ENCODE results near the gene RBMS1.

The RBMS1 gene

DNA sequence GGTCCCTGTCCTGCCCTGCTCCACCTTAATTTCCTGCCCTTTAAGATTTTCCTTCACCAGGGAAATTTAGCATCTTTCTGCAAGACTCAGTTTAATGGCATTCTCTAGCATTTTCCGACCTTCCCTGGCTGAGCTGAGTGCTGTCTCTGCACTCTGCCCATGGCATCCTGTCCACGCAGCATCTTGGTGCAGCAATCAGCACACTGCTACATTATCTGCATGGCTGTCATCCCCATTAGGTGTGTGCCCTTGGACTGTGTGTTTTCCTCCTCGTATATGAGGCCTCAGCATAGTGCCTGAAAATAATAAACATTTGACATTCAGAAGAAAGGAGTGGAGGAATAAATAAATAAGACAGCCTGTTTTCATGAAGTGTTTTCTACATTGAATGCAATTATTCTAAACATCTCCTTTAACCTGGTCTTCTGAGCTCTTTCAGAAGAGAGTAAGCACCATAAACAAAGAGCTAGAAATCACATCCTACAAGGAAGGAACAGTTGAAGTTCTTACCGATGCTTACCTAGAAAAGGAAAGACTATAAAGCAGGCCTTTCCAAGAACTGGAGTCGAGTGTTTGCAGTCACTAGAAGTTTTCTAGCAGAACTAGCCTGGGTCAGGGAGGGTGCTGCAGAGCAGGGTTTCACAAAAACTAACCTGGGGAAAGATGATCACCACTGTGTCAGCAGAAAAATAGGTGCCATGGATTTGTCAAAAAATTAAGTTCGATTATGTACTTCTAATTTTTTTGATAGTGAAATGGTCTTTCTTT lies 162.2 kb downstream of the RBMS1 start:
- no peak for DNase-seq (ENCODE audit: low read depth)

GRCh38 chr2:160328811-160329527 lies 164.6 kb downstream of the RBMS1 start:
- DNase-seq (ENCODE audit: low read depth), result no peak

DNA sequence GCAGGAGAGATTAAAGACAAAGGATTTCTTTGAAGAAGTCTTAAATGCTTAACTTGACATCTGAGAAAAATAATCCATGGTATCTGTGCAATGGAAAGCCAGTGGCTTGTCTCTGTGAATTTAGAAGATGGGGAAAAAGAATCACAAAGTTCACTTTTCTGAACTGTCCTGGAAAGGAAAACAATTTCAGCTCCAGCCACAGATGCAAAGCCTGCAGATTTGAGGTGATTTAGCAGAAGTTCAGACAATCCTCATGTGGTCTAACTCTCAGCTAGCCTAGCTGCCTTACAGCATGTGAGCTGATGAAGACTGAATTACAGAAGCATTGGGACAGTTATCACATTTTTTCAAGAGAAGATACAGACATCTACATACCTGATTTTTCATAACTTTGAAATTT lies 166.8 kb downstream of the RBMS1 start:
- DNase-seq (ENCODE audit: low read depth), result no peak

DNA sequence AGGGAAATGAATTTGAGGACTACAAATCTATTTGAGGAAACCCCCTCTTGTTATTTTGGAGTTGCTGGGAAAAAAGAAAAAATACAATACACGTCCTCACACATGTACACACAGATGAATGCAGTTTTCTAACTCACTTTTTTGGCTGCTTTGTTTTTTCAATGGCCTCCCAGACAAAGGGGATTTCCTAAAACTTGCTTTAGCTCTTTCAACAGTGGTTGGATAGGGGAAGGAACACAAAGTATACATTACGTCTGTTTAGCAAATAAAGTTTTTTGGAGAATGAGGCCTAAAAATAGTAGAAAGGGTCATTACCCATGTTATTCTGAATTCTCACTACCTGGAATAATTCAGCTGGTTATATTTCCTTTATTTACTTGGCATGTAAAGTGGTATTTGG lies 168.2 kb downstream of the RBMS1 start:
- no peak for DNase-seq (ENCODE audit: low read depth)

DNA sequence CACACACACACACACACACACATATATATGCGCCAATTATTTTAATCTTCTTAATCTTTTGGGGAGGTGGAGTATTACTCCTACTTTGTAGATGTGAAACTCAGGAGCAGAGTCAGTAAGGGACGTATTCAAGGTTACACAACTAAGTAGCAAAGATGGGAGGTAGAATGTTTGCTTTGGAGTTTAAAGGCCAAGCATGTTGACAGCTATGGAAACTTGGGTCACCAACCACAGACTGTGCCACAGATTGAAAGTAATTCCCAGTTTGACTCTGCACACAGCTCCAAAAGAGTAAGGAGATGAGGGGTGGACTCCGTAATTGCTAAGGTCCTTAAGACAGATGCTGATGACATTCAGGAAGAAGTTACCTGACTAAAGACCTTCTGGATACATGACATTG lies 168.7 kb downstream of the RBMS1 start:
- DNase-seq (ENCODE audit: low read depth), result no peak

DNA sequence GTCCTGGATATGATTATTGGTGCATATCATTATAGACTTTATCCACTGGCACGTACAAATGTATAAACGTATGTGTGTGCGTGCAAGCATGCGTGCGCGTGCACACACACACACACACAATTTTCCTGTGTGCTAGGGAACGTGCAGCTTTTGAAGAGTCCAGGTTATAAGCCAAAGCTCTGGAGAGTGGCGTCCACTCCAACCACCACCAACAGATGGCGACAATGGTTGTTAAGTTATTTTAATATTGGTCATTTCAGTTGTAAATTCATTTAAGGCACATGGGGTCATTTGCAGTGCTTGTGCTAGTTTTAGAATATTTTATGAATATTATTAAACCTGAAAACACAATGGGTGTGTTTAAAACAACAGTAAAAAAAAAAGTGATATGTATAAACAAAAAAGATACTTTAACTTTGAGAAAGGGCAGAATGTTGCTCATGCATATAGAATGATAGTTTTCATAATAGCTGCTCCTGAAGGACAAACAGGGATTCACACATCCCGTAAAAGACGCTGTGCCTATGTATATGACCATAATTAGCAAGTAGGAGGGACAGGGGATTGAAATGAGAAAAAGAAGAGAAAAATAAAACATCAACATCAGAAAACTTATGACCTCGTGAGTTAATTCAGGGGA lies 169.3 kb downstream of the RBMS1 start:
- no peak for DNase-seq (ENCODE audit: low read depth)

- no peak for DNase-seq (ENCODE audit: low read depth)
Observed at GRCh38 chr2:160322320-160322719, 171.3 kb downstream of the RBMS1 start.

DNA sequence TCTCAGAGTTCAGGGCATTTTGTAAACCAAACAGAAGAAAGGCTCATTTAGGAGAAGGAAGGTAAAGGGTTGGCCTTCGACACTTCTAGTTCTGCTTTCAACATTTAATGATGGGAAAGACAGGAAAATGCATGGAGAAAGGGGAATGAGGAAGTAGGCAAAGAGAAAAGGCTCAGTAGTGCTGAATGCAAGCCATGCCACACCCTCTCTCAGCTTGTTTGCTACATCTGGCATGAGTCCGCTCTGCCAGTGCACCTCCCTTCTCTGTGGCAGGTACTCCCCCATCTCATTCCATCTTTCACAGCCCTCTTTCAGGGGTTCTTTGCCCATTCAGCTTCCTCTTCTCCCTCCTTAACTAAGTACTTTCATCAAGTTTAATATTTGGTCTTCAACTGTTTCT lies 172.6 kb downstream of the RBMS1 start:
- no peak for DNase-seq (ENCODE audit: low read depth)

GRCh38 chr2:160319700-160320099 lies 173.9 kb downstream of the RBMS1 start:
- DNase-seq (ENCODE audit: low read depth), result no peak

DNA sequence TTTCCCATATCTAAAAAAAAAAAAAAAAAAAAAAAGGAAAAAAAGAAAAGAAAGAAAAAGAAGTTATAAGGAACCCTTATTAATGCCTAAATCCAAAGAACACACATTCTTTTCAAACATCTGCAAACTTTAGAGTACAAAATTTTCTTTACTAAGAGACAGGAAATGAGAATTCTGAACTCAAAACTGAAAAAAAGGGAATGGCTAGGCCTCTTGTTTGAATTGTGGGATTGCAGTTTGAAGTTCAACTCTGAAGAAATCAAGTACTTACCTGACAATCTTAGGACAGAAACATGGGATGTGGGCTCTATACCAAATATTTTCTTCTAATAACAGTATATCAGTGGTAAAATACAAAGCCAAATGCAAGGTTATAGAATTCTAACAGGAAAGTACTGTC lies 175.4 kb downstream of the RBMS1 start:
- no peak for DNase-seq (ENCODE audit: low read depth)

- DNase-seq (ENCODE audit: low read depth), result no peak
Observed at GRCh38 chr2:160317181-160318099, 176.2 kb downstream of the RBMS1 start.

DNA sequence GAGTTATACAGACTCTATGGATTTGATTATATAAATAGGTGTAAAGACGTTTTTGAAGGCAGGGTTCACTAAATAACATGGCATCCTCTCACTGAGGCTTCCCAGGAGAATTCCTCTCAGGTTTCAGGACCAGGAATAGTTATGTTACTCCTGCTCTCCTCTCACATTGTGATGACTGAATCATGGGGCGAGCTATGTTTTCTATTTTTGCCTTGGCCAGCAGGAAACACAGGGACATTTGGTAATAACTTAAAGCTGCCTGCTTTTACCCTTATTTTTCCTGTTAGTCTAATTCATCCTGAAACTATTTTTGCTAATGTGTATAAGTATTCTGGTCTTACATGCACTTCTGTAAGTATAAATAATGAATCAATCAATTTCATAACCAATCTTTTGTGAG lies 178.3 kb downstream of the RBMS1 start:
- no peak for DNase-seq (ENCODE audit: low read depth)

- no peak for DNase-seq (ENCODE audit: low read depth)
Observed at GRCh38 chr2:160310118-160310828, 183.3 kb downstream of the RBMS1 start.

DNA sequence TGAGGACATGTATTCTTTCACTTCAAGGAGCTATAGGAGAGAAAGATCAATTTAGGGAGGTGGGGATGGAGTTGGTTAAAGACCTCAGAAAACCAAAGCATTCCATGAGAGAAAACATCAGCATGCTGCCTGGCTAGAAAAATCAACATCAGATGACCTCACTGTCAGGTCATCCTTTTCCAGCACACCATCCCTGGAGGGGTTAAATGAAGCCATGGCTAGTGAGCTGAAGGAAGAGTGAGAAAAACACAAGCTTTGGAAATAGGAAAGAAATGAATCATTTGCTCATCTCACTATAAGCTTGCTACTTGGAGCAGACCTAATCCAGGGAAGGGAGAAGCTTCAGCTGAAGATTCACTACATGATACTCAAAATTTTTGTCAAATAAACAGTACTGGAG lies 184.0 kb downstream of the RBMS1 start:
- DNase-seq (ENCODE audit: low read depth), result no peak

DNA sequence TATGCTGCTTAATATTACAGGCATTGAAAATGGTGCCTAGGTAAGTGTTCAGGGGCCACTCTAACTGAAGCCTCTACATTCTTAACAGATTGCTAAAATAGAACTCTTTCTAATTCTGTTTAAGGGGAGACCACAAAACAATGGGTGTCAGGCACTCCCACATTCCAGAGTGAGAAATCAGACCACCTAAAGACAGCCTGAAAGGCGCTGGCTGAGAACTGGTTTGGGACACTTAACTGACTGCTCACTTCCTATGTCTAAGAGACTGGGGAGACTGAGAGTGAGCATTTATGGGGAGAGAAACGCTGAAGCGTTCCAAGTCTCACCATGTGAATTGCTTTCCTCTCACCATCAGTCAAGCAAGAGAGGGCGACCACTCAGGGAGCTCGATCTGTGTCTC lies 184.7 kb downstream of the RBMS1 start:
- DNase-seq (ENCODE audit: low read depth), result no peak

DNA sequence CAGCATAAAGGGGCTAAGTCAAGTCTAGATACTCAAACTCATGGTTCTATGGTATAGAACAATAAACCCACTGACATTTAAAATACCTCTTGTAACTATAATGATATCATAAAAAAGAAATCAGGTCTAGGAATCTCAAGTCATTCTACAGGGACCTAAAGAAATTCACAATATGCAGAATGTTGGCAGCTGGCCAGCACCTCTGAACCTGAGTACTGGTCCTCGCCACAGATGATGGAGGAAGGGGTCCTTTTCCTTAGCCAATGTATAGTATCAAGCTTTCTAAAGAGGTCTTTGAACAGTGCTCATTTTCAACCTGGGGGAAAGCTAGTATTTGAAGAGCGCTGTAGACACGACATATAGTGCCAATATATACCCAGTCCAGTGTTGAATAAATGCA lies 185.1 kb downstream of the RBMS1 start:
- no peak for DNase-seq (ENCODE audit: low read depth)

- no peak for DNase-seq (ENCODE audit: low read depth)
Observed at GRCh38 chr2:160306985-160307384, 186.6 kb downstream of the RBMS1 start.

DNA sequence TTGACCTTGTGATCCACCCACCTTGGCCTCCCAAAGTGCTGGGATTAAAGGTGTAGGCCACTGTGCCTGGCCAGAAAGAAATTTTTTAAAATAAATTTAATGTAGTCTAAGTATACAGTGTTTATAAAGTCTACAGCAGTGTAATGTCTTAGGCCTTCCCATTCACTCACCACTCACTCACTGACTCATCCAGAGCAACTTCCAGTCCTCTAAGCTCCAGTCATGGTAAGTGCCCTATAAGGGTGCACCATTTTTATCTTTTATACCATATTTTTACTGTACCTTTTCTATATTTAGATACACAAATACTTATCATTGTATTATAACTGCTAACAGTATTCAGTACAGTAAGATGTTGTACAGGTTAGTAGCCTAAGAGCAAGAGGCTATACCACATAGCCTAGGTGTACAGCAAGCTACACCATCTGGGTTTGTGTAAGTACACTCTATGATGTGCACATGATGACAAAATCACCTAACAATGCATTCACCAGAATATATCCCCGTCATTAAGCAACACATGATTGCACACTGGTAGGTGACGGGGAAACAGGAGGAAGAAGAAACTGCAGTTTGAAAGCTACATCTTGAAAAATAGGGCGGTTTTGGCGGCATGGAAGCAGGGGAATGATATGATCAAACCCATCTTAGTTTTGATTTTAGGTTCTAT lies 188.4 kb downstream of the RBMS1 start:
- DNase-seq (ENCODE audit: low read depth), result no peak

- no peak for DNase-seq (ENCODE audit: low read depth)
Observed at GRCh38 chr2:160303527-160303926, 190.1 kb downstream of the RBMS1 start.

DNA sequence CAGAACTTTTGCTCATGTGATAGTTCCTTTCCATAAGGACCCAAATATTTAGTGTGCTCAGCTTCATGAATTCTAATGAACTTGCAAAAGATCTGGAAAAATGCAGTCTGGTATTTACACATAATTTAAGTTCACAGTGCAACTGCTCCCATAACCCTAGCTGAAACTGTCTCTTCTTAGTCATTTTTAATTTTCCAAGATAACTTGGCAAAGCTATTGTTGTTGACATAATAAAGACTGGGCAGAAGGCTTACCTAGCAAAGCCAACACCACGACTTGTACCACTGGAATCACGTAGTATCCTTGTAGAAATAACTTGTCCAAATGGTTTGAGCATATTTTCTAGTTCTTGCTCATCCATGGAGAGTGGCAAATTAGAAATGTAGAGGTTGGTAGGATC lies 190.5 kb downstream of the RBMS1 start:
- no peak for DNase-seq (ENCODE audit: low read depth)

- DNase-seq (ENCODE audit: low read depth), result peak; percentile 13
Observed at GRCh38 chr2:160301420-160301819, 192.2 kb downstream of the RBMS1 start.

All from activated T-helper 9 cell treated with anti-CD3 and anti-CD28 coated beads, Interleukin-2, amount 50 U/mL, for 16 hours (primary cell).